ENCODE measurements around the gene DNLZ. TPM values are rescaled to one million over a fixed set of nuclear protein-coding genes. Genes with fewer than 3 reads are reported as not detected.
"Not testable (repeated sequence)": the region's sequence is repeated elsewhere in the genome, so short reads cannot be mapped to it uniquely, and the experiment has no call there.

DNLZ gene
- 2.3 TPM for polyA plus RNA-seq (2012; ENCODE audit: missing spikeins)

DNA sequence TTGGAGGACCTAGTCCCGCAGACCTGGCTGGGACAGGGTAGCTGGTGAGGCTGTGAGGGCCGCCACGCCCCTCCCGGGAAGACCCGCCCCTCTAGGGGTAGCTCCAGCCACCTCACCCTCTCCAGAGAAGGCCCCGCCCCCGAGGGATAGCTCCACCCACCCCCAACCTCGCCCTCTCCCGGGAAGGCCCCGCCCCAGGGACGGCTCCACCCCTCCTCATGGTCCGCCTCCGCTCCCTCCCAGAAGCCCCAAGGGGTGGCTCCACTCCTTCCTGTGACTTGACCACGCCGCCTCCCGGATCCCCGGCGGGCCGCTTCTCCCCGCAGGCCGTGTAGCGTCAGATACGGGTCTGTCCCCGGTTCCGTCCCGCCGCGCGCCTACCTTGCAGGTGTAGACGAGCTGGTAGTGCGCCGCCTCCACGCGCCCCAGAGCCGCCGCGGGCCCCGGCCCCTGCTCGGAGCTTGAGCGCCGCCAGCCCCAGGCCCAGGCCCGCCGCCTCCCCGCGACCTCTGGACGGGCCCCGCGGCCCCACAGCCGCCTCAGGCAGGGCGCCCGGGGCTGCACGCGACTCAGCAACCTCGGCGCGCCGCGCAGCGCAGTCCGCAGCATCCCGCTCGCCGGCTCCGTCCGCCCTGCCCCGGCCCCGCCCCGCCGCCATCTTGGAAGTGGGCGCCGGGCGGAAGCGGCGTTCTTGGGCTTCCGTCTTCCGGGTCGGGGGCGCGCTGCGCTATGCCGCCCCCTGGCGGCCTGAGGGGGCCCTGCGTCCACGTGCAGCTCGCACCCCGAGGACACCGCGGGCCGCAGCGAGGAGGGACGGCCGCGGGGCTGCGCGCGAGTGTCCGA, at the start of gene DNLZ:
Gene DNLZ (minus strand): TSS at position 639 of the 843 bp plus-strand sequence. CDS start 30 bp downstream, at position 609.
- TF ChIP-seq POLR2A (IDR thresholded peaks at IDR 0.05; ENCODE audit: low read depth, low read length): peak; percentile 83; the same call in 1 of the 2 replicates
- TF ChIP-seq POLR2AphosphoS5 (IDR thresholded peaks at IDR 0.05; ENCODE audit: low read depth, low read length): peak; percentile 86
- peak; percentile 16; the same call in 1 of the 2 replicates for TF ChIP-seq TAF1 (IDR thresholded peaks at IDR 0.05; ENCODE audit: borderline replicate concordance, low read depth, low read length)
- peak; percentile 99 for FAIRE-seq
- DNase-seq (ENCODE audit: insufficient read length): peak; percentile 99

DNA sequence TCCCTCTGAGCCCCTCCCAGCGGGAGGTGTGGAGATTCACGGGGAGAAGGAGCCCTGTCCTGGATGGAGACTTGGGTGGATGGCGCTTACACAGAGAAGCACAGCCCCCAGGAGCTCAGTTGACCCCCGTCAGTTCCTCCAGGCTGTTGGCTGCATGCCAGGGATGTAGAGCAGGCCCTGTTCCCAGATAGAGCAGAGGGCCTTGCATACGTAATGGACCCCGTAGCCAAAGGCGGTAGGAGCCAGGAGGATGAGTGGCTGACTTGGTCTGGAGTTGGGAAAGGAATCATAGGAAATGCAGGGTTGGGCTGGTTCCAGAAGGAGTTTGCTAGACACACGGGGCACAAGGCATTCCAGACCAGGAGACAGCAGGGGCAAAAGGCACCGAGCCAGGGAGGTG, 49.4 kb upstream of the DNLZ start:
- no peak for DNase-seq (ENCODE audit: insufficient read length)
- TF ChIP-seq POLR2AphosphoS5 (IDR thresholded peaks at IDR 0.05; ENCODE audit: low read depth, low read length) (no peak), TAF1 (IDR thresholded peaks at IDR 0.05; ENCODE audit: borderline replicate concordance, low read depth, low read length) (no peak), POLR2A (IDR thresholded peaks at IDR 0.05; ENCODE audit: low read depth, low read length) (no peak)
- no peak for FAIRE-seq

DNA sequence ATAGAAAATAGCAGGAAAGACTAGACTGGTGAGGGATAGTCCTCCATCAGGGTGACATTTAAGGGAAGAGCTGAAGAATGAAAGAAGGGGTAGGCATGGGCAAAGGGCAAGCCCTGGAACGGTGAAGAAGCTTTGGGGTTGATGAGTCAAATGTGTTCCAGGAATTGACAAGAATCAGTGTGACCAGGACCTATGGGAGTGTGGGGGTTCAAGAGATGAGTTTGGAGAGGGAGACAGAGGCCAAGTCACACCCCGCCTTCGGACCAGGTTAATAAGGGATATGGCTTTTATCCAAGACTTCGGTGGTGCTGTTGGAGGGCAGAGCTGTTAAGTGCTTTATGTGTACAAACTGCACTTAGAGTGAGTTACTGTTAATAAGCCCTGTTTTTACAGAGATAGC, 47.8 kb upstream of the DNLZ start:
- FAIRE-seq: no peak
- TF ChIP-seq POLR2A (IDR thresholded peaks at IDR 0.05; ENCODE audit: low read depth, low read length): no peak
- TF ChIP-seq POLR2AphosphoS5 (IDR thresholded peaks at IDR 0.05; ENCODE audit: low read depth, low read length): no peak
- TF ChIP-seq TAF1 (IDR thresholded peaks at IDR 0.05; ENCODE audit: borderline replicate concordance, low read depth, low read length): no peak
- DNase-seq (ENCODE audit: insufficient read length): no peak

DNA sequence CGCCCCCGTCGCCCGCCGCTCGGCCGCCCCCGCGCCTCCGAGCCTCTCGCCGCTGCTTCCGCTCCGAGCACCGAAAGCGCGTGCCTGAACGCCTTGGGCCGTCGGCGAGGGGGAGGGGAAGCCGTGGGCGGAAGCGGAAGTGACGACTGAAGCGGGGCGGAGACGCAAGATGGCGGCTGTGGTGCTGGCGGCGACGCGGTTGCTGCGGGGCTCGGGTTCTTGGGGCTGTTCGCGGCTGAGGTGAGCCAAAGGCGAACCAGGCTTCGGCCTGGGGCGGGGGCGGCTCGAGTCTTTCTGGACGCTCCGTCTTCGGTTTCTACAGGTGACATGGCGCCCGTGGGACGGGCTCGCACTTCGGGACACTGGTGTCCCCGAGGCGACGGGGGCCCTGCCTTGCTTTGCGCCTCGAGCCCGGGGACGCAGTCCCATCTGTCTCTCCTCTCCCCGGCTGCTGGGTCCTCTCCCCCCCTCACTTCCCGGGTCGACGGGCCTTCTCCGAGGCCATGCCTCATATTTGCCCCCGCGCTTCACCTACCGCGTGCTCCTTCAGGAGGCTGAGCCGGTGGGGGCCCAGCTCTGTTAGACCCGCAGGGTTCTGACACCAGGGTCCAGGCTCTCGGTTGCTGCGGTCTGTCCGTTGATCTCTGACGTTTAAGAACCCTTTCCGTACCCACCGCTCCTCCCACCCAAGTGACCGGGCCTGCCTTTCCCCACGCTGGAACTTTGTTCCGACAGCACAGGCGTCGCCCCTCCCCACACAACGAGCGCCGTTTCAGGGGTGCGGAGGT, 47.1 kb upstream of the DNLZ start, which contains the start of the genes ENTR1 and PMPCA:
Gene ENTR1 (minus strand): TSS at position 115 of the 788 bp plus-strand sequence. CDS start 217 bp downstream, outside the sequence.
Gene PMPCA (plus strand): TSS at position 159 of the 788 bp plus-strand sequence. CDS start 11 bp downstream, at position 170.
- peak; percentile 99 for DNase-seq (ENCODE audit: insufficient read length)
- FAIRE-seq: peak; percentile 98
- TF ChIP-seq POLR2AphosphoS5 (IDR thresholded peaks at IDR 0.05; ENCODE audit: low read depth, low read length) (peak; percentile 92), TAF1 (IDR thresholded peaks at IDR 0.05; ENCODE audit: borderline replicate concordance, low read depth, low read length) (peak; percentile 94), POLR2A (IDR thresholded peaks at IDR 0.05; ENCODE audit: low read depth, low read length) (peak; percentile 94)

DNA sequence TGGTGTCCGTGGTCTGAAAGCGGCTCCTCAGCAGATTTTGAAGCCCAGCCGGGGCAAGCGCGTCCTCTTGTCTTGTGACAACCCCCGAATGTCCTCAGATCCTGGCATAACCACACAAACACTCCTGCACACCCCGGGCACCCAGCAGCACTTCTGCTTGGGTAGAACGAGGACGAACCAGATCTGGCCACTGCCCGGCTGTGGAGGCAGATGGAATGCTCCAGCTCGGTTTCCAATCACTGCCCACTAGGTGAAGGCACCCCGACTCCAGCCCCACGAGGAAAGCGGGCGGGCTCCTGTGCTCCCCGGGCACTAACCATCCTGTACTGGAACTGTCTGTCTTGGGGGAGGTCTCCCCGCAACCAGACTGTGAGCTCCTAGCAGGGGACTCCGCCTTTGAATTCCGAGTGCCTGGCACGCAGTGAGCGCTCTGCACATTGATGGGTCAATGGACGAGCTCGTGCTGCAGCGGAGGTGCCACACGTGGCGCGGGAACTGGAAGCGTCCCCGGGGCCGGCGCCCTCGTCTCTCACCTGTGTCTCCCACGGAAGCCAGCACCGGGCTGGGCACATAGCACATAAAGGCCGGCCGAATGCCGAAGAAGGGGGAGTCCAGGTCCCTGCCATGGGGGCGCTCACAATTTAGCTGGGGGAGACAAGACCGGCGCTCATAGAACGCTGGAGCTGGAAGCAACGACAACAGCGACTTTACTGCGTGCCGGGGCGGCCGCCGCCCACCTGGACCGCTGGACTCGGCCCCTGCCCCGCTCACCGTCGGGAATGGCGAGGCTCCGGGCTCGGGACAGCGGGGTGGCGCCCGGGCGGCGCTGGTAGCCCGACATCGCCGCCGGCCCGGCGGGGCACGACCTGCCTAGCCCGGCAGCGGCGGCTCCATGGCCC, 46.3 kb upstream of the DNLZ start:
- peak; percentile 54 for DNase-seq (ENCODE audit: insufficient read length)
- FAIRE-seq: peak; percentile 53
- TF ChIP-seq TAF1 (IDR thresholded peaks at IDR 0.05; ENCODE audit: borderline replicate concordance, low read depth, low read length): no peak
- TF ChIP-seq POLR2AphosphoS5 (IDR thresholded peaks at IDR 0.05; ENCODE audit: low read depth, low read length): no peak; the same call in 1 of the 2 replicates
- no peak for TF ChIP-seq POLR2A (IDR thresholded peaks at IDR 0.05; ENCODE audit: low read depth, low read length)

DNA sequence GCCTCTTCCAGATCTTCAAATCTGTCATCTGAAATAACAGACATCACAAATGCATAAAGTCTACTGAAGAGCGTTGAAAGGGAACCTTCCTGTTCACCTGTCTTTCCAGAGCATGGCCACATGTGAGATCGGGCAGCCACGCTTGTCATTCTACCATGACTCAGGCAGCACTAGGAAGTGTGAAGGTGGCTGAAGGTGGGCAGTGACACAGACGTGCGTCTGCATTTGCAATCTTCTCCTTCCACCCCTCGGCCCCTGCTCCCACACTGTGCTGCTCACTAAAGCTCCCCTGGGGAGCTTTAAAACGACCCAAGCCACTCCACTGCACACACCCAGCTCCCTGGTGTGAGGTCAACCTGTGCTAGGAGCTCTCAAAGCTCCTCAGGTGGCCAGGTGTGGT, 44.4 kb upstream of the DNLZ start:
- DNase-seq (ENCODE audit: insufficient read length) (no peak), FAIRE-seq (no peak)
- TF ChIP-seq POLR2A (IDR thresholded peaks at IDR 0.05; ENCODE audit: low read depth, low read length) (no peak), TAF1 (IDR thresholded peaks at IDR 0.05; ENCODE audit: borderline replicate concordance, low read depth, low read length) (no peak), POLR2AphosphoS5 (IDR thresholded peaks at IDR 0.05; ENCODE audit: low read depth, low read length) (no peak)

DNA sequence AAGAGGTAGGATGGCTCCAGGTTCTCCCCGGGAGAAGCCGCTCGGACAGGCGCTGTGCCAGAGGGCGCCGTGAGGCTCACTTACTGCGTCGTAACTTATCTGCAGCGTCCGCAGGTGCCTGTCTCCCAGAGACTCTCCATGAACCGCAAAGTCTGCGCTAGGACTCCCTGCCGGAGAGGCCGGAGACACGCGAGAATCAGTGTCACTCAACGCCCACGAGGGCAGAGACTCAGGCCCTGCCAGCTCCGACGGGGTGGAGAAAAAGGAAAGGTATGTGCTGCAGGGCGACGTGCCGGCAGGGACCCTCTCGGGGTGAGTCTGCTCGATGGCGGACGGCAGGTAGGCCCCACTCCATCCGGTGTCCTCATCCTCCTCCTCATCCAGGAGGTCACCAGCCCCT, 43.5 kb upstream of the DNLZ start:
- not testable (repeated sequence) for FAIRE-seq; DNase-seq (ENCODE audit: insufficient read length)
- TF ChIP-seq POLR2A (IDR thresholded peaks at IDR 0.05; ENCODE audit: low read depth, low read length): 0 out of 2 replicates have a peak, but pooled peaks have one; percentile 30

DNA sequence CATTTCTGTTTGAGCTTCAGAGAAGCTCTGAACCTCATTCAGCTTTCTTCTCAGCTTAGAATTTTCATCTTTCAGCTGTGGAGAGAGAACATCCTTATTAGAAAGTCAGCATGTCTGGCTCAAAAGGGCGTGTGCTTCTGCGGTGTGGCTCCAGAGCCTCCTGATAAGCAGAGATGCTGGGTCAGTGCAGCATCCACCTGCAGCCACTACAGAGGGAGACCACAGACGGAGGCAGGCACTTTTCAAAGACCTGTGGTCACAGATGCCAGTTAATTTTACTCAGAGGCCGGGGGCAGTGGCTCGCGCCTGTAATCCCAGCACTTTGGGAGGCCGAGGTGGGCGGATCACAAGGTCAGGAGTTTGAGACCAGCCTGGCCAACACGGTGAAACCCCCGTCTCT, 42.4 kb upstream of the DNLZ start:
- FAIRE-seq; DNase-seq (ENCODE audit: insufficient read length): not testable (repeated sequence)

DNA sequence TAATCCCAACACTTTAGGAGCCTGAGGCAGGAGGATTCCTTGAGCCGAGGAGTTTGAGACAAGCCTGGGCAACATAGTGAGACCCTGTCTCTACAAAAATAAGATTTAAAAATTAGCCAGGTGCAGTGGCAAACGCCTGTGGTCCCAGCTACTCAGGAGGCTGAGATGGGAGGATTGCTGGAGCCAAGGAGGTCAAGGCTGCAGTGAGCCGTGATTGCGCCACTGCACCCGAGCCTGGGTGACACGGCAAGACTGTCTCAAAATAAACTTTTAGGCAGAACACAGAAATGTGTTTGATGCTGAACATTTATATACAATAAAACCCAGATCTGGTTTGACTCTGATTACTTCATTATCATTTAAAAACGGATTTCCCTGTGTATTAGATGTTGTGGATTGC, 41.9 kb upstream of the DNLZ start:
- no peak for DNase-seq (ENCODE audit: insufficient read length)
- TF ChIP-seq POLR2A (IDR thresholded peaks at IDR 0.05; ENCODE audit: low read depth, low read length) (no peak), POLR2AphosphoS5 (IDR thresholded peaks at IDR 0.05; ENCODE audit: low read depth, low read length) (no peak), TAF1 (IDR thresholded peaks at IDR 0.05; ENCODE audit: borderline replicate concordance, low read depth, low read length) (no peak)
- no peak for FAIRE-seq

DNA sequence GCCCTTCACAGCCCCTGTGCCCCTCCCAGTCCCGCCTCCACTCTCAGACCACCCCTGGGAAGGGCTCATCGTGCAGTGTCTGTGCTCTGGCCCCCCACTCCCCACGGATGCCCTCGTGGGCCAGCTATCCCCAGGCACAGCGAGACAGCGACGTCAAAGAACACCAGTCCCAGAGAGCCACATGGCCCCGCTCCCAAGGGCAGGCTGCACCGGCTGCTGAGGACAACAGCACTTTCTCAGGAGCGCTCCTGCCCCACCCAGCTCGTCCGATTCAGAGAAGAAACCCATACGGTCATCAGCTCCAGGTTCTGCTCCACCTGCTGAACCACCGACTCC, 41.2 kb upstream of the DNLZ start:
- peak; percentile 40 for FAIRE-seq
- no peak for DNase-seq (ENCODE audit: insufficient read length)
- TF ChIP-seq TAF1 (IDR thresholded peaks at IDR 0.05; ENCODE audit: borderline replicate concordance, low read depth, low read length) (no peak), POLR2A (IDR thresholded peaks at IDR 0.05; ENCODE audit: low read depth, low read length) (no peak), POLR2AphosphoS5 (IDR thresholded peaks at IDR 0.05; ENCODE audit: low read depth, low read length) (no peak)

All from GM12892 (cell line).